Measurements from ENCODE around the gene KLHL13.

DNA sequence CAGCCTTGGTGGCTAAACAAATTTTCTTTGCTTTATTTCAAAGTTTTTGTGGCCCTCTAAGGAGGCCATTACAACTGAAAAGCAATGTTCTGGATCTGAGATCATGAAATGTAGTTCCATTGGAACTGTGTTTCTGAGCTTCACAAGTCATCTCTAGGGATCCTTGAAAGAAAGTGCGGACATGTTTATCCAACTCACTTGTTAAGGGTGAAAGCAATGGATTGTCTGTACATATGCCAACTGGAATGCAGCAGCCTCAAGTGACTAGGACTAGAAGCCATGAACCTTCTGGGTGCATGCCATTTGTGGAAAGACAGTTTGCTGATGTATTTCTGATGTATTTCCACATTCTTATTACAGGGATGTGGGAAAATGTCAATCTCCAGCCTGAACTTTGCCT, 36.7 kb upstream of the KLHL13 start:
- TF ChIP-seq NFRKB (IDR thresholded peaks at IDR 0.05): no peak
- TF ChIP-seq, protein P1, sequence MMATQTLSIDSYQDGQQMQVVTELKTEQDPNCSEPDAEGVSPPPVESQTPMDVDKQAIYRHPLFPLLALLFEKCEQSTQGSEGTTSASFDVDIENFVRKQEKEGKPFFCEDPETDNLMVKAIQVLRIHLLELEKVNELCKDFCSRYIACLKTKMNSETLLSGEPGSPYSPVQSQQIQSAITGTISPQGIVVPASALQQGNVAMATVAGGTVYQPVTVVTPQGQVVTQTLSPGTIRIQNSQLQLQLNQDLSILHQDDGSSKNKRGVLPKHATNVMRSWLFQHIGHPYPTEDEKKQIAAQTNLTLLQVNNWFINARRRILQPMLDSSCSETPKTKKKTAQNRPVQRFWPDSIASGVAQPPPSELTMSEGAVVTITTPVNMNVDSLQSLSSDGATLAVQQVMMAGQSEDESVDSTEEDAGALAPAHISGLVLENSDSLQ (IDR thresholded peaks at IDR 0.05): no peak
- TF ChIP-seq SP1 (IDR thresholded peaks at IDR 0.05): no peak
- no peak for TF ChIP-seq SUZ12 (IDR thresholded peaks at IDR 0.05)

Measured in HEK293T (cell line).